ENCODE data around the gene S100A12. TPM values are rescaled to one million over a fixed set of nuclear protein-coding genes. Genes with fewer than 3 reads are reported as not detected.

Gene S100A12
- polyA plus RNA-seq, 4 donors: 1.3 to 2.8 (median 2.3) TPM; not detected in 1

- no peak for DNase-seq (ENCODE audit: low read depth in 4 of 4, low spot score in 3 of 4)
Observed at GRCh38 chr1:153337980-153338853, 37.2 kb downstream of the S100A12 start.

GRCh38 chr1:153336650-153337049, 38.8 kb downstream of the S100A12 start:
- DNase-seq (ENCODE audit: low read depth in 4 of 4, low spot score in 3 of 4): no peak

- DNase-seq (ENCODE audit: low read depth in 4 of 4, low spot score in 3 of 4): no peak
Observed at GRCh38 chr1:153333902-153334301, 41.5 kb downstream of the S100A12 start.

- DNase-seq (ENCODE audit: low read depth in 4 of 4, low spot score in 3 of 4): no peak
Observed at GRCh38 chr1:153324912-153325311, 50.5 kb downstream of the S100A12 start.

Other genes starting within 250 kb of the S100A12 start
- gene SPRR2G, start 224.7 kb downstream of the S100A12 start, polyA plus RNA-seq (ENCODE audit: insufficient read length in 4 of 4): not detected
- not detected for gene LELP1, start 172.2 kb downstream of the S100A12 start, polyA plus RNA-seq (ENCODE audit: insufficient read length in 4 of 4)
- gene PRR9, start 158.0 kb downstream of the S100A12 start, polyA plus RNA-seq (ENCODE audit: insufficient read length in 4 of 4): not detected
- not detected for gene LORICRIN, start 115.9 kb downstream of the S100A12 start, polyA plus RNA-seq (ENCODE audit: insufficient read length in 4 of 4)
- gene PGLYRP3, start 62.7 kb downstream of the S100A12 start, polyA plus RNA-seq (ENCODE audit: insufficient read length in 4 of 4): not detected
- not detected for gene PGLYRP4, start 26.8 kb downstream of the S100A12 start, polyA plus RNA-seq (ENCODE audit: insufficient read length in 4 of 4)
- gene S100A9, start 17.8 kb downstream of the S100A12 start, polyA plus RNA-seq (ENCODE audit: insufficient read length in 4 of 4): 10 to 100 TPM in 3 of 4 donors, 1 to 10 TPM in 1; 7.8 to 23.3 (median 18.2) TPM
- gene S100A8, start 15.5 kb upstream of the S100A12 start, polyA plus RNA-seq (ENCODE audit: insufficient read length in 4 of 4): 10 to 100 TPM in 2 of 4 donors, 1 to 10 TPM in 2; 4.5 to 15.2 (median 10.9) TPM
- gene S100A7A, start 40.9 kb upstream of the S100A12 start, polyA plus RNA-seq (ENCODE audit: insufficient read length in 4 of 4): not detected
- gene S100A7, start 85.0 kb upstream of the S100A12 start, polyA plus RNA-seq (ENCODE audit: insufficient read length in 4 of 4): under 1 TPM in 3 of 4 donors, not detected in 1; 0.21 to 0.96 (median 0.67) TPM
- gene S100A6, start 160.4 kb upstream of the S100A12 start, polyA plus RNA-seq (ENCODE audit: insufficient read length in 4 of 4): 100 to 1,000 TPM; 168 to 309 (median 231) TPM
- 1 to 10 TPM in 1 of 4 donors, under 1 TPM in 3; 0.70 to 1.1 (median 0.89) TPM for gene S100A5, start 165.3 kb upstream of the S100A12 start, polyA plus RNA-seq (ENCODE audit: insufficient read length in 4 of 4)
- gene S100A4, start 170.2 kb upstream of the S100A12 start, polyA plus RNA-seq (ENCODE audit: insufficient read length in 4 of 4): 10 to 100 TPM; 31.2 to 62.0 (median 37.8) TPM
- under 1 TPM in 3 of 4 donors, not detected in 1; 0.24 to 0.41 (median 0.35) TPM for gene S100A3, start 173.6 kb upstream of the S100A12 start, polyA plus RNA-seq (ENCODE audit: insufficient read length in 4 of 4)
- 10 to 100 TPM in 1 of 4 donors, 1 to 10 TPM in 3; 6.2 to 11.8 (median 8.0) TPM for gene S100A2, start 190.2 kb upstream of the S100A12 start, polyA plus RNA-seq (ENCODE audit: insufficient read length in 4 of 4)
- gene S100A16, start 237.5 kb upstream of the S100A12 start, polyA plus RNA-seq (ENCODE audit: insufficient read length in 4 of 4): 100 to 1,000 TPM; 108 to 130 (median 113) TPM
- 10 to 100 TPM; 17.8 to 28.6 (median 20.7) TPM for gene S100A14, start 240.7 kb upstream of the S100A12 start, polyA plus RNA-seq (ENCODE audit: insufficient read length in 4 of 4)